Astrocyte of the spinal cord (primary cell): ENCODE data around the gene ACVR1.

ENCODE experiments used
- DNase-seq: peaks from one replicate; pipeline ENCODE4 v3.0.0; 2011; ENCODE audit warnings: low read depth, low spot score
- H3K4me3 ChIP-seq: 2 replicates; pipeline ENCODE4 v1.5.1; 2011; ENCODE audit warnings: low read depth, mild to moderate bottlenecking, low read length, moderate library complexity
- in situ Hi-C: cut with HindIII; loops from 2 replicates; pipeline ENCODE4 v1.10.0; 2017; ENCODE audit warnings: low sequenced_read_pairs
- TF ChIP-seq, protein P1 (sequence below): IDR thresholded peaks from 2 replicates; pipeline ENCODE4 v1.5.1; 2012; ENCODE audit warnings: low read depth, mild to moderate bottlenecking, low read length, inconsistent platforms

The ACVR1 gene

DNA sequence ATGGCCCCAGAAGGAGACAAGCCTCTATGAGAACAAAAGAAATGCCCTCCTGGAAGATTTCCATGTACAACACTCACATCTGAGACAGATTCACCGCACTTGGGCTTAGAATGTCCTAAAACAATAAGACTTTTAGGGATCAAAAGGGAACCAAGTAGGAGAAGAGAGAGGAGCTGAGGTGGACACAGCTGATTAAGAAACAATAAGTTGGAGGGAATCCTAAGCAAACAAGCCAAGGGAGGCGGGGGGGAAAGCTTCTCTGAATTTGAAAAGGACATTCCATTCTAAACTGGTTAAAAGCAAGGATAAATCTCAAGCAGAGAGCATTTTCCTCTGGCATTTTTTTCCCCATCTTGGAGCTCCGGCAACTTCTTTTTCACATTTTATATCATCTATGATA is 9.9 kb downstream of the ACVR1 start:
- no peak overlapping the region for H3K4me3 ChIP-seq
- in situ Hi-C loops: no loop called here
- peak; percentile 68 for DNase-seq
- TF ChIP-seq, protein P1, sequence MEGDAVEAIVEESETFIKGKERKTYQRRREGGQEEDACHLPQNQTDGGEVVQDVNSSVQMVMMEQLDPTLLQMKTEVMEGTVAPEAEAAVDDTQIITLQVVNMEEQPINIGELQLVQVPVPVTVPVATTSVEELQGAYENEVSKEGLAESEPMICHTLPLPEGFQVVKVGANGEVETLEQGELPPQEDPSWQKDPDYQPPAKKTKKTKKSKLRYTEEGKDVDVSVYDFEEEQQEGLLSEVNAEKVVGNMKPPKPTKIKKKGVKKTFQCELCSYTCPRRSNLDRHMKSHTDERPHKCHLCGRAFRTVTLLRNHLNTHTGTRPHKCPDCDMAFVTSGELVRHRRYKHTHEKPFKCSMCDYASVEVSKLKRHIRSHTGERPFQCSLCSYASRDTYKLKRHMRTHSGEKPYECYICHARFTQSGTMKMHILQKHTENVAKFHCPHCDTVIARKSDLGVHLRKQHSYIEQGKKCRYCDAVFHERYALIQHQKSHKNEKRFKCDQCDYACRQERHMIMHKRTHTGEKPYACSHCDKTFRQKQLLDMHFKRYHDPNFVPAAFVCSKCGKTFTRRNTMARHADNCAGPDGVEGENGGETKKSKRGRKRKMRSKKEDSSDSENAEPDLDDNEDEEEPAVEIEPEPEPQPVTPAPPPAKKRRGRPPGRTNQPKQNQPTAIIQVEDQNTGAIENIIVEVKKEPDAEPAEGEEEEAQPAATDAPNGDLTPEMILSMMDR: no peak

DNA sequence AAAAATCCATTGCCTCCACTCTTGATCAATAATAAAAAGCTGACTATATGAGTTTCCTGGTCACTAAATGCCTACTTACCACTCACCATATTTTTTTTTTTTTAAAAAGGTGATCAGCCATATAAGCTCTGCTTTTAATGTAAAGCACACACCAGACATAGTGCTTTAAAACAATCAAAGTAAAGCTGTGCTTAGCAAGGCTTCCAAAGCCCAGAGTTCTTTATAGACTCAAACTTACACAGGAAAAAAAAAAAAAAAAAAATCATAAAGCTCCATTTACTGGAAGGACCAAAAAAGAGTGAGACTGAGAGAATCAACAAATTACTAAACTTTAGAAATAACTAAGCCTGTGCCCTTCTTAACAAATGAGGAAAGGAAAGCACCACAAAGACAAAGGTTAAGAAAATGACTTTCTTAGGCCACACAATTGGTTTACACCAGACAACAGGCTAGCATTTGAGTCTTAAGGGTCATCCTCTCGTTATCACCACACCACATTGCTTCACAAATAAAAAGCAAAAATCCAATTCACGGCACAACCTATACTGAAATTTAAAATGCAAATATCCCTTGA is 11.2 kb downstream of the ACVR1 start:
- TF ChIP-seq, protein P1: no peak
- in situ Hi-C loops: no loop called here
- DNase-seq: no peak
- H3K4me3 ChIP-seq: no peak overlapping the region

DNA sequence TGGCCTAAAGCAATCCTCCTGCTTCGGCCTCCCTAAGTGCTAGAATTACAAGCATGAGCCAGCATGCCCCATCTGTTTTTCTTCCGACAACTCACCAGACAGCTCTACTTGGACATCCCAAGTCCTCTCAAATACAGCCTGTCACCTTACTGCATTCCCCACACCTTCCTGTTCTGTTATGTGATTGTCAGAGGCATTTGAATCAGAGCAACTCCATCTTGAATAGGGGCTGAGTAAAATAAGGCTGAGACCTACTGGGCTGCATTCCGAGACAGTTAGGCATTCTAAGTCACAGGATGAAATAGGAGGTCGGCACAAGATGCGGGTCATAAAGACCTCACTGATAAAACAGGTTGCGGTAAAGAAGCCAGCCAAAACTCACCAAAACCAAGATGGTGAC is 17.3 kb downstream of the ACVR1 start:
- in situ Hi-C loops: no loop called here
- TF ChIP-seq, protein P1: no peak
- DNase-seq: no peak
- no peak overlapping the region for H3K4me3 ChIP-seq

DNA sequence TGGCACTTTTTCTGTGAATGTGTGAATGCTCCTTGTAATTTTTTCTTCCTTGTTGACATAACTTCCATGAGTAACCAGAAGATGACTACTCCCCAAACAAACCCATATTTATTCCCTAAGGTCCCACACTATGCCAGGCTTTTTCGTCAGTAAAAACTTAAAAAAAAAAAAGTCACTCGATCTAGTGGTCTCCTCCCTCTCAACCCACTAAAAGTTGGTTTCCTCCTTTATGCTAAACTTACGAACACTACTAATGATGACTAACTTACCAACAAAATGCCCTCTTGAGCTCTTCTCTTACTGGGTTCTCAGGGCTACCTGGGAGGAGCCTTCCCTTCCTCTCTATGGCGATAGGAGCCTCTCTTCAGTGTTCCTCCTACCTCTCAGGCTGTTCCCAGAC is 18.2 kb downstream of the ACVR1 start:
- DNase-seq: peak; percentile 40
- in situ Hi-C loops: no loop called here
- no peak overlapping the region for H3K4me3 ChIP-seq
- TF ChIP-seq, protein P1: no peak

DNA sequence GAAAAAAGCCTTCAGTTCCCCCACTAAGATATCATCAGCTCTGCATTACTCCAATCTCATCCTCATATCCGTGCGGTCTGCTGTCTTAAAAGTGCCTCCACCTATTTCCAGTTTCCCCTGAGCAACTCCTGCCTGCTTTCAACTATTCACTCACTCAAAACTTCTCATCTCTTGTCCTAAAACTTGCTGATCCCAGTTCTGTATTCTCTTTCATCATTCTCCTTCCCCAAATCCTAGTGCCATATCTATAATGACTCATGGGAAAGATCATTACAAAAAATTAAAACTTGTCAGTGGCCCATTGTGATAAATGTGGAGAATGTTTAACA is 20.0 kb downstream of the ACVR1 start:
- DNase-seq: no peak
- TF ChIP-seq, protein P1: no peak
- in situ Hi-C loops: no loop called here
- no peak overlapping the region for H3K4me3 ChIP-seq

DNA sequence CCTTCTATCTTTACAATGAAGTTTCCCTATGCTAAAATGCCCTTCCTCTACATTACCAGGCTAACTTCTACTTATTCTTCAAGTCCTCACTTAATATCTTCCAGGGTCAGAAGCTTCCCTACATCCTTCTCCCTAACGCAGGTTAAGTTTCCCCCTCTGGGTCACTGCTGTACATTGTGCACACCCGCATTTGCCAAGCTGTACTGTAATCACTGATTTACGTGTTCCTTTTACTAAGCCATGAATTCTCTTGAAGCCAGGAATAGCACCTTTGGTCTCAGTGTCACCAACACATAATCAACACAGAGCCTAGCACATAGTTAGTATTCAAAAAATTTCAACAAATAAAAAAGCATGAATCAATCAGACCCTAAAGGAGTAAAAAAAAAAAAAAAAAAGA is 22.3 kb downstream of the ACVR1 start:
- no peak overlapping the region for H3K4me3 ChIP-seq
- DNase-seq: no peak
- in situ Hi-C loops: no loop called here
- TF ChIP-seq, protein P1: no peak

DNA sequence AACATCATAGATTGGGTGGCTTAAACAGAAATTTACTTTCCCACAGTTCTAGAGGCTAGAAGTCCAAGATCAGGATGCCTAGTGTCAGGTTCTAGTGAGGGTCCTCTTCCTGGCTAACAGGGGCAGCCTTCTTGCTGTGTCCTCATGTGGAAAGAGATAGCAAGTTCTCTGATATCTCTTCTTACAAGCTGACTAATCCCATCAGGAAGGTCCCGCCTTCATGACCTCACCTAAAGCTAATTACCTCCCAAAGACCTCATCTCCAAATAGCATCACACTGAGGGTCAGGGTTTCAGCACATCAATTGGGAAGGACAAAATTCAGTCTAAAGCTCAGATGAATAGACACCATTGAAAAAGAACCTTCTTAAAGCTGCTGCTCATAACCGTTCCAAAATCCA is 22.9 kb downstream of the ACVR1 start:
- no peak overlapping the region for H3K4me3 ChIP-seq
- in situ Hi-C loops: no loop called here
- TF ChIP-seq, protein P1: no peak
- DNase-seq: no peak
